ENCODE measurements around the gene AXIN2. TPM values are rescaled to one million over a fixed set of nuclear protein-coding genes. Genes with fewer than 3 reads are reported as not detected.

AXIN2 gene
- total and polyA plus RNA-seq, 10 of the 15 experiments (the other 5 are each of a cell fraction or from before 2014, with no cell fraction given): 0.47 to 7.8 (median 3.1) TPM

DNA sequence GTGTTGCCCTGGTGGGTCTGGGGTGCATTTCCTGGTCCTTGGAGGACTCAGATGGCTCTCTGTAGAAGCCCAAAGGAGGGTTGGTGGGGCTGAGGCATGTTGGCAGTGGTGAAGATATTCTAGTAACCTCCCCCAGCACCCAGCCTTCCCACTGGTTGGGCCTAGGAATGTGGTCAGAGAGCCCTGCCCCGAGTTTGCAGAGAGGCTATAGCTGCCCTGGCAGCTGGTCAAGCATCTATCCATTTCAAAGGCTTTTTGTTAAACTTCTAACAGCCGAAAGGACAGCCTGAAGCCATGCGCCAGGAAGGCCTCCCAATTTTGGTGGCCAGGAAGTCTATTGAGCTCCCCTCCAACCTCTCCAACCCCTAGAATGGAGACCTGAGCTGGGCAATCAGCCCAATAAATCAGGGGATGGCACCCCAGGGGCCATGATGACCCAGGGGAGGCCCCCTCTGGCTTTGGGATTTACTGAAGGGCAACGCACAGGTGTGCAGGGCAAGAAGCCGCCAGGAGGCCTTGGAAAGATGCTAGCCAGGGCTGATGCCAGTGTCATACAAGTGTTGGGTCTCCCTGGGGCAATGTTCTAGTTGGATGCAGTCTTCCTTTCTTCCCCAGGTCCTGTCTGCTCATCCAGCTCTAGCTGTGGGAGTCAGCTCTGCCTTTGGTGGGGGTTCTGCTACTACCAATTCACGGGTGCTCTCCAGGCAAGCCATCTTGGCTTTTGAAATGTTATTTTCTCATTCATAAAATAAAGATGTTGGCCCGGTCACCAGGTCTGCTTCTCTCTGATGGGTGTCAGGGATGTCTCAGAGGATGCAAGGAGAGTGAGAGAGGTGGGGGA is 30.9 kb upstream of the AXIN2 start:
- no peak for DNase-seq (ENCODE audit: low read depth, low spot score)
- no peak overlapping the region for H3K4me2 ChIP-seq (ENCODE audit: control insufficient read depth, insufficient read depth)
- no peak for FAIRE-seq
- H4K20me1 ChIP-seq (ENCODE audit: control insufficient read depth, insufficient read depth): no peaks in the 10 kb centered on the region
- H3K27me3 ChIP-seq (replicated peaks in 1 of 2; ENCODE audit: control insufficient read depth in 2 of 2, insufficient read depth in 2 of 2, low read length in 1 of 2): no peaks in the 10 kb centered on the region
- in situ Hi-C loops (cut with MboI): no loop called here
- H3K4me3 ChIP-seq: no peak overlapping the region
- 34% methylated on average over 7 of the region's 7 CpGs for WGBS (ENCODE audit: insufficient coverage, insufficient replicate concordance, low lambda C conversion rate, missing lambda C conversion rate)
- H3K27ac ChIP-seq (ENCODE audit: control insufficient read depth, insufficient read depth): no peak overlapping the region
- ATAC-seq: no peak
- no peak overlapping the region for H3K9ac ChIP-seq (ENCODE audit: control insufficient read depth, insufficient read depth, low read length)
- POLR2A ChIA-PET: no interaction called here
- CTCF ChIA-PET: no interaction called here
- no peaks in the 10 kb centered on the region for H3K4me1 ChIP-seq (ENCODE audit: control insufficient read depth, insufficient read depth, low read length)
- no peaks in the 10 kb centered on the region for H3K9me3 ChIP-seq (replicated peaks; ENCODE audit: control insufficient read depth, insufficient read depth, low read length)
- H2AFZ ChIP-seq (ENCODE audit: control insufficient read depth, low read depth, low read length): no peak overlapping the region
- intact Hi-C loops (cut with micrococcal nuclease; ENCODE audit: unreplicated experiment): no loop called here
- H3K36me3 ChIP-seq (ENCODE audit: control insufficient read depth in 2 of 2, insufficient read depth in 2 of 2, low read length in 1 of 2): no peaks in the 10 kb centered on the region
- SMC1A ChIA-PET (ENCODE audit: uncharacterized antibody, unreplicated experiment): no interaction called here
- BruUV-seq (replicated peaks): no TSS peak
- no peaks in the 10 kb centered on the region for H3K79me2 ChIP-seq (ENCODE audit: control insufficient read depth, insufficient read depth, low read length)
- RAD21 ChIA-PET (ENCODE audit: unreplicated experiment): no interaction called here
- no peak for TF ChIP-seq RBBP5 (conservative IDR thresholded peaks at IDR 0.05)
- TF ChIP-seq HCFC1 (IDR thresholded peaks at IDR 0.05; ENCODE audit: low read length): no peak
- TF ChIP-seq GATAD2B (conservative IDR thresholded peaks at IDR 0.05; ENCODE audit: low read depth): no peak
- TF ChIP-seq PML (IDR thresholded peaks at IDR 0.05; ENCODE audit: low read length): no peak
- TF ChIP-seq, protein P1, sequence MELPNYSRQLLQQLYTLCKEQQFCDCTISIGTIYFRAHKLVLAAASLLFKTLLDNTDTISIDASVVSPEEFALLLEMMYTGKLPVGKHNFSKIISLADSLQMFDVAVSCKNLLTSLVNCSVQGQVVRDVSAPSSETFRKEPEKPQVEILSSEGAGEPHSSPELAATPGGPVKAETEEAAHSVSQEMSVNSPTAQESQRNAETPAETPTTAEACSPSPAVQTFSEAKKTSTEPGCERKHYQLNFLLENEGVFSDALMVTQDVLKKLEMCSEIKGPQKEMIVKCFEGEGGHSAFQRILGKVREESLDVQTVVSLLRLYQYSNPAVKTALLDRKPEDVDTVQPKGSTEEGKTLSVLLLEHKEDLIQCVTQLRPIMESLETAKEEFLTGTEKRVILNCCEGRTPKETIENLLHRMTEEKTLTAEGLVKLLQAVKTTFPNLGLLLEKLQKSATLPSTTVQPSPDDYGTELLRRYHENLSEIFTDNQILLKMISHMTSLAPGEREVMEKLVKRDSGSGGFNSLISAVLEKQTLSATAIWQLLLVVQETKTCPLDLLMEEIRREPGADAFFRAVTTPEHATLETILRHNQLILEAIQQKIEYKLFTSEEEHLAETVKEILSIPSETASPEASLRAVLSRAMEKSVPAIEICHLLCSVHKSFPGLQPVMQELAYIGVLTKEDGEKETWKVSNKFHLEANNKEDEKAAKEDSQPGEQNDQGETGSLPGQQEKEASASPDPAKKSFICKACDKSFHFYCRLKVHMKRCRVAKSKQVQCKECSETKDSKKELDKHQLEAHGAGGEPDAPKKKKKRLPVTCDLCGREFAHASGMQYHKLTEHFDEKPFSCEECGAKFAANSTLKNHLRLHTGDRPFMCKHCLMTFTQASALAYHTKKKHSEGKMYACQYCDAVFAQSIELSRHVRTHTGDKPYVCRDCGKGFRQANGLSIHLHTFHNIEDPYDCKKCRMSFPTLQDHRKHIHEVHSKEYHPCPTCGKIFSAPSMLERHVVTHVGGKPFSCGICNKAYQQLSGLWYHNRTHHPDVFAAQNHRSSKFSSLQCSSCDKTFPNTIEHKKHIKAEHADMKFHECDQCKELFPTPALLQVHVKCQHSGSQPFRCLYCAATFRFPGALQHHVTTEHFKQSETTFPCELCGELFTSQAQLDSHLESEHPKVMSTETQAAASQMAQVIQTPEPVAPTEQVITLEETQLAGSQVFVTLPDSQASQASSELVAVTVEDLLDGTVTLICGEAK (IDR thresholded peaks at IDR 0.05; ENCODE audit: borderline replicate concordance): no peak
- TF ChIP-seq SRF (IDR thresholded peaks at IDR 0.05; ENCODE audit: low read depth in 2 of 2, low read length in 2 of 2): no peak
- no peak for TF ChIP-seq RELA (IDR thresholded peaks at IDR 0.05; ENCODE audit: borderline replicate concordance, partially characterized antibody)
- TF ChIP-seq CREB1 (IDR thresholded peaks at IDR 0.05; ENCODE audit: low read depth): no peak
- no peak for TF ChIP-seq JUND (IDR thresholded peaks at IDR 0.05; ENCODE audit: low read depth, low read length)
- TF ChIP-seq, protein P2, sequence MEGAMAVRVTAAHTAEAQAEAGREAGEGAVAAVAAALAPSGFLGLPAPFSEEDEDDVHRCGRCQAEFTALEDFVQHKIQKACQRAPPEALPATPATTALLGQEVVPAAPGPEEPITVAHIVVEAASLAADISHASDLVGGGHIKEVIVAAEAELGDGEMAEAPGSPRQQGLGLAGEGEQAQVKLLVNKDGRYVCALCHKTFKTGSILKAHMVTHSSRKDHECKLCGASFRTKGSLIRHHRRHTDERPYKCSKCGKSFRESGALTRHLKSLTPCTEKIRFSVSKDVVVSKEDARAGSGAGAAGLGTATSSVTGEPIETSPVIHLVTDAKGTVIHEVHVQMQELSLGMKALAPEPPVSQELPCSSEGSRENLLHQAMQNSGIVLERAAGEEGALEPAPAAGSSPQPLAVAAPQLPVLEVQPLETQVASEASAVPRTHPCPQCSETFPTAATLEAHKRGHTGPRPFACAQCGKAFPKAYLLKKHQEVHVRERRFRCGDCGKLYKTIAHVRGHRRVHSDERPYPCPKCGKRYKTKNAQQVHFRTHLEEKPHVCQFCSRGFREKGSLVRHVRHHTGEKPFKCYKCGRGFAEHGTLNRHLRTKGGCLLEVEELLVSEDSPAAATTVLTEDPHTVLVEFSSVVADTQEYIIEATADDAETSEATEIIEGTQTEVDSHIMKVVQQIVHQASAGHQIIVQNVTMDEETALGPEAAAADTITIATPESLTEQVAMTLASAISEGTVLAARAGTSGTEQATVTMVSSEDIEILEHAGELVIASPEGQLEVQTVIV (IDR thresholded peaks at IDR 0.05; ENCODE audit: borderline replicate concordance, partially characterized antibody): no peak
- TF ChIP-seq HDAC6 (IDR thresholded peaks at IDR 0.05; ENCODE audit: unreplicated experiment): no peak
- TF ChIP-seq EGR1 (IDR thresholded peaks at IDR 0.05; ENCODE audit: borderline replicate concordance in 1 of 2, low read depth in 2 of 2, low read length in 2 of 2): no peak
- TF ChIP-seq, protein P3, sequence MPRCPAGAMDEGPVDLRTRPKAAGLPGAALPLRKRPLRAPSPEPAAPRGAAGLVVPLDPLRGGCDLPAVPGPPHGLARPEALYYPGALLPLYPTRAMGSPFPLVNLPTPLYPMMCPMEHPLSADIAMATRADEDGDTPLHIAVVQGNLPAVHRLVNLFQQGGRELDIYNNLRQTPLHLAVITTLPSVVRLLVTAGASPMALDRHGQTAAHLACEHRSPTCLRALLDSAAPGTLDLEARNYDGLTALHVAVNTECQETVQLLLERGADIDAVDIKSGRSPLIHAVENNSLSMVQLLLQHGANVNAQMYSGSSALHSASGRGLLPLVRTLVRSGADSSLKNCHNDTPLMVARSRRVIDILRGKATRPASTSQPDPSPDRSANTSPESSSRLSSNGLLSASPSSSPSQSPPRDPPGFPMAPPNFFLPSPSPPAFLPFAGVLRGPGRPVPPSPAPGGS (IDR thresholded peaks at IDR 0.05; ENCODE audit: borderline replicate concordance, insufficient read depth, low read depth, low read length, poor library complexity, severe bottlenecking): no peak
